ENCODE measurements around the gene SNTB2.

Gene SNTB2

GRCh38 chr16:69273009-69273408, 86.0 kb downstream of the SNTB2 start:
- Histone ChIP-seq H4K8ac (ENCODE audit: low read depth, low read length) (no peak overlapping the region), H2AFZ (ENCODE audit: low read length) (no peak overlapping the region), H3K4me2 (ENCODE audit: insufficient read depth, low read length, poor library complexity, severe bottlenecking) (no peak overlapping the region), H2BK12ac (ENCODE audit: low read length) (no peak overlapping the region), H2BK120ac (ENCODE audit: low read depth, low read length) (no peak overlapping the region), H3K27me3 (ENCODE audit: control insufficient read depth in 3 of 3, insufficient read depth in 3 of 3, low read depth in 1 of 3, low read length in 3 of 3) (no peaks in the 10 kb centered on the region), H3K9ac (ENCODE audit: low read depth, low read length, poor library complexity) (no peak overlapping the region), H3K36me3 (replicated peaks in 1 of 2; ENCODE audit: control insufficient read depth in 2 of 2, insufficient read depth in 2 of 2, low read length in 2 of 2) (peaks cover 5 to 73% of the 10 kb centered on the region in 2 donors), H2AK5ac (ENCODE audit: low read depth, low read length) (no peak overlapping the region), H3K4me3 (ENCODE audit: low read length in 2 of 2) (no peak overlapping the region), H3K9me3 (replicated peaks in 1 of 2; ENCODE audit: control insufficient read depth in 2 of 2, insufficient read depth in 1 of 2, low read depth in 1 of 2, low read length in 2 of 2) (no peaks in the 10 kb centered on the region), H3K18ac (ENCODE audit: low read length) (no peak overlapping the region), H3K14ac (ENCODE audit: low read length) (no peak overlapping the region), H3K4me1 (ENCODE audit: control insufficient read depth in 2 of 2, insufficient read depth in 1 of 2, low read depth in 1 of 2, low read length in 2 of 2) (no peaks in the 10 kb centered on the region), H2BK15ac (ENCODE audit: low read length) (no peak overlapping the region), H3K23ac (ENCODE audit: low read depth, low read length, poor library complexity) (no peak overlapping the region), H4K91ac (ENCODE audit: low read depth, low read length, poor library complexity) (no peak overlapping the region), H3K4ac (ENCODE audit: low read length) (no peak overlapping the region), H3K79me1 (ENCODE audit: low read depth, low read length) (no peaks in the 10 kb centered on the region), H3K27ac (replicated peaks; ENCODE audit: low read length) (no peak overlapping the region), H2BK5ac (ENCODE audit: low read length) (no peak overlapping the region)
- no peak for DNase-seq (ENCODE audit: low spot score)
- WGBS, 2 donors (ENCODE audit: extremely low coverage in 2 of 2, insufficient read length in 2 of 2, insufficient replicate concordance in 1 of 2), result no CpG with 5 or more reads among the region's 4 CpGs

- Histone ChIP-seq H2BK15ac (ENCODE audit: low read length) (no peak overlapping the region), H3K4me1 (ENCODE audit: control insufficient read depth in 2 of 2, insufficient read depth in 1 of 2, low read depth in 1 of 2, low read length in 2 of 2) (no peaks in the 10 kb centered on the region), H3K27me3 (ENCODE audit: control insufficient read depth in 3 of 3, insufficient read depth in 3 of 3, low read depth in 1 of 3, low read length in 3 of 3) (no peaks in the 10 kb centered on the region), H3K18ac (ENCODE audit: low read length) (no peak overlapping the region), H3K4me3 (ENCODE audit: low read length in 2 of 2) (no peak overlapping the region), H3K36me3 (replicated peaks in 1 of 2; ENCODE audit: control insufficient read depth in 2 of 2, insufficient read depth in 2 of 2, low read length in 2 of 2) (peaks cover 5 to 71% of the 10 kb centered on the region in 2 donors), H2BK120ac (ENCODE audit: low read depth, low read length) (no peak overlapping the region), H2BK12ac (ENCODE audit: low read length) (no peak overlapping the region), H3K9ac (ENCODE audit: low read depth, low read length, poor library complexity) (no peak overlapping the region), H3K9me3 (replicated peaks in 1 of 2; ENCODE audit: control insufficient read depth in 2 of 2, insufficient read depth in 1 of 2, low read depth in 1 of 2, low read length in 2 of 2) (no peaks in the 10 kb centered on the region), H3K4me2 (ENCODE audit: insufficient read depth, low read length, poor library complexity, severe bottlenecking) (no peak overlapping the region), H4K91ac (ENCODE audit: low read depth, low read length, poor library complexity) (no peak overlapping the region), H4K8ac (ENCODE audit: low read depth, low read length) (no peak overlapping the region), H3K27ac (replicated peaks; ENCODE audit: low read length) (no peak overlapping the region), H2AK5ac (ENCODE audit: low read depth, low read length) (no peak overlapping the region), H3K4ac (ENCODE audit: low read length) (no peak overlapping the region), H2BK5ac (ENCODE audit: low read length) (no peak overlapping the region), H2AFZ (ENCODE audit: low read length) (no peak overlapping the region), H3K14ac (ENCODE audit: low read length) (no peak overlapping the region), H3K79me1 (ENCODE audit: low read depth, low read length) (no peaks in the 10 kb centered on the region), H3K23ac (ENCODE audit: low read depth, low read length, poor library complexity) (no peak overlapping the region)
- no peak for DNase-seq (ENCODE audit: low spot score)
- no CpG with 5 or more reads among the region's 4 CpGs for WGBS, 2 donors (ENCODE audit: extremely low coverage in 2 of 2, insufficient read length in 2 of 2, insufficient replicate concordance in 1 of 2)
These were observed 87.8 kb downstream of the SNTB2 start for GRCh38 chr16:69274699-69275235.

- Histone ChIP-seq H4K91ac (ENCODE audit: low read depth, low read length, poor library complexity) (no peak overlapping the region), H4K8ac (ENCODE audit: low read depth, low read length) (no peak overlapping the region), H3K9ac (ENCODE audit: low read depth, low read length, poor library complexity) (no peak overlapping the region), H2BK15ac (ENCODE audit: low read length) (no peak overlapping the region), H3K4me2 (ENCODE audit: insufficient read depth, low read length, poor library complexity, severe bottlenecking) (no peak overlapping the region), H3K18ac (ENCODE audit: low read length) (no peak overlapping the region), H3K4me3 (ENCODE audit: low read length in 2 of 2) (no peak overlapping the region), H3K14ac (ENCODE audit: low read length) (no peak overlapping the region), H3K36me3 (replicated peaks in 1 of 2; ENCODE audit: control insufficient read depth in 2 of 2, insufficient read depth in 2 of 2, low read length in 2 of 2) (peaks cover 3 to 54% of the 10 kb centered on the region in 2 donors), H3K27ac (replicated peaks; ENCODE audit: low read length) (no peak overlapping the region), H2BK12ac (ENCODE audit: low read length) (no peak overlapping the region), H2AFZ (ENCODE audit: low read length) (no peak overlapping the region), H3K4ac (ENCODE audit: low read length) (no peak overlapping the region), H2BK120ac (ENCODE audit: low read depth, low read length) (no peak overlapping the region), H3K27me3 (ENCODE audit: control insufficient read depth in 3 of 3, insufficient read depth in 3 of 3, low read depth in 1 of 3, low read length in 3 of 3) (no peaks in the 10 kb centered on the region), H3K9me3 (replicated peaks in 1 of 2; ENCODE audit: control insufficient read depth in 2 of 2, insufficient read depth in 1 of 2, low read depth in 1 of 2, low read length in 2 of 2) (no peaks in the 10 kb centered on the region), H2BK5ac (ENCODE audit: low read length) (no peak overlapping the region), H3K79me1 (ENCODE audit: low read depth, low read length) (no peaks in the 10 kb centered on the region), H3K4me1 (ENCODE audit: control insufficient read depth in 2 of 2, insufficient read depth in 1 of 2, low read depth in 1 of 2, low read length in 2 of 2) (no peaks in the 10 kb centered on the region), H2AK5ac (ENCODE audit: low read depth, low read length) (no peak overlapping the region), H3K23ac (ENCODE audit: low read depth, low read length, poor library complexity) (no peak overlapping the region)
- no CpG with 5 or more reads among the region's 7 CpGs for WGBS, 2 donors (ENCODE audit: extremely low coverage in 2 of 2, insufficient read length in 2 of 2, insufficient replicate concordance in 1 of 2)
- no peak for DNase-seq (ENCODE audit: low spot score)
These were observed 89.5 kb downstream of the SNTB2 start for GRCh38 chr16:69276148-69277115.

DNA sequence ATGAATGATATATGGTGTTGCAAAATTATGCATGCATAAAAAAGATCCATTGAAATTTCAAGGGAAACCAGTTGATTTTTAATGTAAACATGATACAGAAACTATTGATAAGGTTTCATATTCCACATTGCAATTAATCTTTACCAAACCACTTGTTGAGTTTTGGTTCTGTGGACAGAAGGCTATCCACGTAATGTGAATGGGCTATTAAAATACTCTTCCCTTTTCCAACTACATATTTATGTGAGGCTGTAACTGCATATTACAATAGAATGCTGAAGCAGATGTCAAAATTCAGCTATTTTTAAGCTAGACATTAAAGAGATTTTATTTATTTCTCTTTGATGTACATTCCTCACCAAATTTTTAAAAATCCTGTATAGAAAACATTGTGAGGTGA, 90.4 kb downstream of the SNTB2 start:
- Histone ChIP-seq H2AK5ac (ENCODE audit: low read depth, low read length) (no peak overlapping the region), H2BK15ac (ENCODE audit: low read length) (no peak overlapping the region), H3K79me1 (ENCODE audit: low read depth, low read length) (no peaks in the 10 kb centered on the region), H4K91ac (ENCODE audit: low read depth, low read length, poor library complexity) (no peak overlapping the region), H2BK5ac (ENCODE audit: low read length) (no peak overlapping the region), H3K14ac (ENCODE audit: low read length) (no peak overlapping the region), H3K9me3 (replicated peaks in 1 of 2; ENCODE audit: control insufficient read depth in 2 of 2, insufficient read depth in 1 of 2, low read depth in 1 of 2, low read length in 2 of 2) (no peaks in the 10 kb centered on the region), H3K9ac (ENCODE audit: low read depth, low read length, poor library complexity) (no peak overlapping the region), H3K36me3 (replicated peaks in 1 of 2; ENCODE audit: control insufficient read depth in 2 of 2, insufficient read depth in 2 of 2, low read length in 2 of 2) (peaks cover 3 to 46% of the 10 kb centered on the region in 2 donors), H3K4me2 (ENCODE audit: insufficient read depth, low read length, poor library complexity, severe bottlenecking) (no peak overlapping the region), H3K4me1 (ENCODE audit: control insufficient read depth in 2 of 2, insufficient read depth in 1 of 2, low read depth in 1 of 2, low read length in 2 of 2) (no peaks in the 10 kb centered on the region), H3K18ac (ENCODE audit: low read length) (no peak overlapping the region), H3K27ac (replicated peaks; ENCODE audit: low read length) (no peak overlapping the region), H4K8ac (ENCODE audit: low read depth, low read length) (no peak overlapping the region), H3K4ac (ENCODE audit: low read length) (no peak overlapping the region), H3K27me3 (ENCODE audit: control insufficient read depth in 3 of 3, insufficient read depth in 3 of 3, low read depth in 1 of 3, low read length in 3 of 3) (no peaks in the 10 kb centered on the region), H2BK120ac (ENCODE audit: low read depth, low read length) (no peak overlapping the region), H2BK12ac (ENCODE audit: low read length) (no peak overlapping the region), H3K23ac (ENCODE audit: low read depth, low read length, poor library complexity) (no peak overlapping the region), H3K4me3 (ENCODE audit: low read length in 2 of 2) (no peak overlapping the region), H2AFZ (ENCODE audit: low read length) (no peak overlapping the region)
- WGBS, 2 donors (ENCODE audit: extremely low coverage in 2 of 2, insufficient read length in 2 of 2, insufficient replicate concordance in 1 of 2), result no CpG with 5 or more reads among the region's 1 CpG
- no peak for DNase-seq (ENCODE audit: low spot score)

Data from neuronal stem cell (in vitro differentiated cells).